ENCODE results near the gene ALB.
A peak's percentile ranks its signal among the peaks of the same experiment; 100 is the strongest.

The ALB gene

GRCh38 chr4:73409012-73409862, 5.2 kb downstream of the ALB start:
- no peak for DNase-seq (ENCODE audit: low read depth)

- DNase-seq (ENCODE audit: low read depth): no peak
Measured at GRCh38 chr4:73409978-73410548, 6.0 kb downstream of the ALB start.

- DNase-seq (ENCODE audit: low read depth): no peak
Measured at GRCh38 chr4:73410916-73411730, 7.0 kb downstream of the ALB start.

GRCh38 chr4:73411731-73412414, 7.8 kb downstream of the ALB start:
- no peak for DNase-seq (ENCODE audit: low read depth)

GRCh38 chr4:73413294-73413755, 9.2 kb downstream of the ALB start:
- DNase-seq (ENCODE audit: low read depth): no peak

GRCh38 chr4:73414936-73415271, 10.8 kb downstream of the ALB start:
- no peak for DNase-seq (ENCODE audit: low read depth)

- no peak for DNase-seq (ENCODE audit: low read depth)
Measured at GRCh38 chr4:73415807-73416238, 11.7 kb downstream of the ALB start.

GRCh38 chr4:73416423-73417087, 12.5 kb downstream of the ALB start:
- no peak for DNase-seq (ENCODE audit: low read depth)

- no peak for DNase-seq (ENCODE audit: low read depth)
Measured at GRCh38 chr4:73417342-73417741, 13.3 kb downstream of the ALB start.

- DNase-seq (ENCODE audit: low read depth): peak; percentile 42
Measured at GRCh38 chr4:73417973-73418372, 13.9 kb downstream of the ALB start.

- DNase-seq (ENCODE audit: low read depth): no peak
Measured at GRCh38 chr4:73418677-73419076, 14.6 kb downstream of the ALB start.

GRCh38 chr4:73419106-73420038, 15.3 kb downstream of the ALB start:
- no peak for DNase-seq (ENCODE audit: low read depth)

GRCh38 chr4:73420615-73421014, 16.5 kb downstream of the ALB start:
- no peak for DNase-seq (ENCODE audit: low read depth)

GRCh38 chr4:73421708-73422457, 17.8 kb downstream of the ALB start:
- DNase-seq (ENCODE audit: low read depth): no peak

- DNase-seq (ENCODE audit: low read depth): no peak
Measured at GRCh38 chr4:73422458-73422752, 18.3 kb downstream of the ALB start.

- DNase-seq (ENCODE audit: low read depth): no peak
Measured at GRCh38 chr4:73423184-73423583, 19.1 kb downstream of the ALB start.

GRCh38 chr4:73426666-73427065, 22.6 kb downstream of the ALB start:
- DNase-seq (ENCODE audit: low read depth): no peak

GRCh38 chr4:73429118-73429517, 25.0 kb downstream of the ALB start:
- no peak for DNase-seq (ENCODE audit: low read depth)

GRCh38 chr4:73429826-73430587, 25.9 kb downstream of the ALB start:
- DNase-seq (ENCODE audit: low read depth): no peak
